HL-60 (cell line): ENCODE measurements around the gene RAB42.

Source experiments
- GABPA ChIP-seq: IDR thresholded peaks from 2 replicates; pipeline ENCODE4 v1.6.1; 2012; ENCODE audit warnings: low read depth
- POLR2AphosphoS5 ChIP-seq: IDR thresholded peaks from 2 replicates; pipeline ENCODE4 v1.6.1; 2012; ENCODE audit warnings: low read depth
- SPI1 ChIP-seq: IDR thresholded peaks from 2 replicates; pipeline ENCODE4 v1.6.1; 2012; ENCODE audit warnings: low read depth, mild to moderate bottlenecking, borderline replicate concordance
- TF ChIP-seq, protein P1 (sequence below): IDR thresholded peaks from one replicate; pipeline ENCODE4 v1.5.1; 2011; ENCODE audit warnings: low read length, control low read depth, inconsistent platforms; ENCODE audit not compliant: insufficient read depth
- TF ChIP-seq, protein P2 (sequence below): IDR thresholded peaks from 2 replicates; pipeline ENCODE4 v1.6.1; 2012; ENCODE audit warnings: low read depth; ENCODE audit not compliant: insufficient replicate concordance

DNA sequence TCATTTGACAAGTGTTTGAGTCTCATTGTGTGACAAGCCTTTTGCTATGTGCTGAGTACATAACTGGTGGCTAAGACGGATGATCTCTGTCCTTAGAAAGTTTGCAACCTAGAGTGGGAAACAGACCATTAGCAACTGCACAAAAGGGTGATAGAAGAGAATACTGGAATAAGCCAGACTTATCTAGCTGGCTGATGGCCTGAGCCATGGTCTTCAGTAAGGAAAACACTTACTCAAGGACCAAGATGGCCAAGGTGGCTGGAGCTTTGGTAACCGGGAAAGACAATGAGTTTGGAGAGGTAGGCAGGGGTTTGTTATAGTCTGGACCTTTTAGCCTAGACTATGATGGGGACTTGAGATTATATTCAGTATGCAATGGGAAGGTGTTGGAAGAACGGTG lies 52.4 kb downstream of the RAB42 start:
- TF ChIP-seq, protein P1, sequence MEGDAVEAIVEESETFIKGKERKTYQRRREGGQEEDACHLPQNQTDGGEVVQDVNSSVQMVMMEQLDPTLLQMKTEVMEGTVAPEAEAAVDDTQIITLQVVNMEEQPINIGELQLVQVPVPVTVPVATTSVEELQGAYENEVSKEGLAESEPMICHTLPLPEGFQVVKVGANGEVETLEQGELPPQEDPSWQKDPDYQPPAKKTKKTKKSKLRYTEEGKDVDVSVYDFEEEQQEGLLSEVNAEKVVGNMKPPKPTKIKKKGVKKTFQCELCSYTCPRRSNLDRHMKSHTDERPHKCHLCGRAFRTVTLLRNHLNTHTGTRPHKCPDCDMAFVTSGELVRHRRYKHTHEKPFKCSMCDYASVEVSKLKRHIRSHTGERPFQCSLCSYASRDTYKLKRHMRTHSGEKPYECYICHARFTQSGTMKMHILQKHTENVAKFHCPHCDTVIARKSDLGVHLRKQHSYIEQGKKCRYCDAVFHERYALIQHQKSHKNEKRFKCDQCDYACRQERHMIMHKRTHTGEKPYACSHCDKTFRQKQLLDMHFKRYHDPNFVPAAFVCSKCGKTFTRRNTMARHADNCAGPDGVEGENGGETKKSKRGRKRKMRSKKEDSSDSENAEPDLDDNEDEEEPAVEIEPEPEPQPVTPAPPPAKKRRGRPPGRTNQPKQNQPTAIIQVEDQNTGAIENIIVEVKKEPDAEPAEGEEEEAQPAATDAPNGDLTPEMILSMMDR: no peak
- TF ChIP-seq, protein P2, sequence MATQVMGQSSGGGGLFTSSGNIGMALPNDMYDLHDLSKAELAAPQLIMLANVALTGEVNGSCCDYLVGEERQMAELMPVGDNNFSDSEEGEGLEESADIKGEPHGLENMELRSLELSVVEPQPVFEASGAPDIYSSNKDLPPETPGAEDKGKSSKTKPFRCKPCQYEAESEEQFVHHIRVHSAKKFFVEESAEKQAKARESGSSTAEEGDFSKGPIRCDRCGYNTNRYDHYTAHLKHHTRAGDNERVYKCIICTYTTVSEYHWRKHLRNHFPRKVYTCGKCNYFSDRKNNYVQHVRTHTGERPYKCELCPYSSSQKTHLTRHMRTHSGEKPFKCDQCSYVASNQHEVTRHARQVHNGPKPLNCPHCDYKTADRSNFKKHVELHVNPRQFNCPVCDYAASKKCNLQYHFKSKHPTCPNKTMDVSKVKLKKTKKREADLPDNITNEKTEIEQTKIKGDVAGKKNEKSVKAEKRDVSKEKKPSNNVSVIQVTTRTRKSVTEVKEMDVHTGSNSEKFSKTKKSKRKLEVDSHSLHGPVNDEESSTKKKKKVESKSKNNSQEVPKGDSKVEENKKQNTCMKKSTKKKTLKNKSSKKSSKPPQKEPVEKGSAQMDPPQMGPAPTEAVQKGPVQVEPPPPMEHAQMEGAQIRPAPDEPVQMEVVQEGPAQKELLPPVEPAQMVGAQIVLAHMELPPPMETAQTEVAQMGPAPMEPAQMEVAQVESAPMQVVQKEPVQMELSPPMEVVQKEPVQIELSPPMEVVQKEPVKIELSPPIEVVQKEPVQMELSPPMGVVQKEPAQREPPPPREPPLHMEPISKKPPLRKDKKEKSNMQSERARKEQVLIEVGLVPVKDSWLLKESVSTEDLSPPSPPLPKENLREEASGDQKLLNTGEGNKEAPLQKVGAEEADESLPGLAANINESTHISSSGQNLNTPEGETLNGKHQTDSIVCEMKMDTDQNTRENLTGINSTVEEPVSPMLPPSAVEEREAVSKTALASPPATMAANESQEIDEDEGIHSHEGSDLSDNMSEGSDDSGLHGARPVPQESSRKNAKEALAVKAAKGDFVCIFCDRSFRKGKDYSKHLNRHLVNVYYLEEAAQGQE: no peak
- no peak for TF ChIP-seq POLR2AphosphoS5
- no peak for TF ChIP-seq GABPA
- TF ChIP-seq SPI1: no peak
